NCI-H1436 (cell line): Measurements from ENCODE around the gene LHX4.
A peak's percentile ranks its signal among the peaks of the same experiment; 100 is the strongest.

Source experiments
- DNase-seq: peaks from one replicate; lab custom pipeline; 2025; lab: John Stamatoyannopoulos, UW

Gene LHX4

DNA sequence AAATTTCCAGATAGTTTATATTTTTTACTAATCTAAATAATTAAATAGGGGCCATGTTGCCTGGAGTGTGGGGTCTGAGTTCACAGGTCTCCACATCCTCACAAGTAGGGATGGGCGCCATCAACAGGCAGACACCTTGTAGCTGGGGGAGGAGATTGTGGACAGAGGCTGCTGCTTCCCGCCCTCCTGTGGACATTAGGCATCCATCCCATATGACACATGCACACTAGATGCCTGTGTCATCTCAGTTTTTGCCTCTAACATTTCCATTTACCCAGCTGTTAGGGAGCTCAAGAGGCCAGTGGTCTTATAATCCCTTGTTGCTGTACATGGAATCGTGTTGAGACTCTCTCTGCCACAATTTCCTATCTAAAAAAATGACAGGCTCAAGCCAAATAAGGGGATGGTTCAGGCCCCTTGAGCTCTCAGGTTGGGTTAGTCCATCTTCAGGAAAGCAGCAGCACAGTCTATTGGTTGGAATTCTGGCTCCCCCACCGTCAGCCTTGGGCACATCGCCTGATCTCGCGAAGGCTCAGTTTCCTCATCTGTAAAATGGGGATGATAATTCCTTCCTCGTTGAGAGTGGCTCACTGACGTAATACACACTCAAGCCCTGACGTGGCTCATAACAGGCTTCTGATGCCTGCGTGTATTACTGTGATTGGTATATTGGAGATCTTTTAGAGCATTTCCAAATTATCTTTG, 13.6 kb downstream of the LHX4 start:
- no peak for DNase-seq

DNA sequence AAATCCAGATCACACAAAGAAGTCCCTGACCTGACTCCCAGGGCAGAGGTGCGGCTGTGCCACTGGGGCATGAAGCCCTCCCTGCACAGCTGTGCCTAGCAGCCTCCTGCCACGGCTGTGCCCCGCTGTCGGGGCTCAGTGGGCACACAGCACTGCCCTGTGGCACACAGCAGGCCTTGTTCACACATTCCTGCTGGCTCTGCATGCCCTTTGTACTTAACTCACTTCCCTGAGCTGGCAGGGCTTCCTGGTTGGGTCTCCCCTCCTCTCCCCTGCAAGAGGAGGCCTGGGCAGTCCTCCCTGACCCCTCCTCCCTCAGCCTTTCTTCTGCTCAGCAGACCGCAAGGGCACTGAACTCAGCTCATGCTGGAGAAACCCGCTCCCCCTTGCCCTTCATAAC, 14.8 kb downstream of the LHX4 start:
- no peak for DNase-seq

DNA sequence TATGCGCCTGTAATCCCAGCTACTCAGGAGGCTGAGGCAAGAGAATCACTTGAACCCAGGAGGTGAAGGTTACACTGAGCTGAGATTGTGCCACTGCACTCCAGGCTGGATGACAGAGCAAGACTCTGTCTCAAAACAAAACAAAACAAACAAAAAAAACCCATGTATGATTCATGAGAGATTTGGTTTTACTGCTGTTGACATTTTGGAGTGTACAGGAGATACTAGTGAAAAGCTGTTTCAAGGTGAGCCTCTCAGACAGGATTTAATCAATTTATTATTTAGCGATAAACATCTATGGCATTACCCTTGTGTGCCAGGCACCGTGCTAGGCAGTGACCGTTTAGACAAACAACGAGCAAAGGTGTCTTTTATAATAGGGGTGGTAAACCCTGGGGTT, 16.5 kb downstream of the LHX4 start:
- no peak for DNase-seq

DNA sequence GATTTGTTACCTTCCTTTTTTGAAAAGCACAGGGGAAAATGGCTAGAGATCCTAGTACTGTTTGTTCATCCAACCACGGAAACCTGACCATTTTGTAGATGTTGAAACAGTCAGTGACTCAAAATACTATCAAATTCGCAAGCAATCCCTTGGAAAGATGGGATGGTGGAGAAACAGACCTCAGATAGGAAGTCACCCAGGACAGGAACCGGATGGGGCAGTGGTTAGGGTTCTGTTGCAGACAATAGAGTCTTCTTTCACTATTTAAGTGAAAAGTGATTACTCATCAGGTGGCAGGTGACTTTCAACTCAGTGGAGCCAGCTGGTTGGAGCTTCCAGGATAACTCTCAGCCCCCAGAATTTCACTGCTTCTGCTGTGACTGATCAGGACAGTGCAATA, 17.0 kb downstream of the LHX4 start:
- DNase-seq: no peak

DNA sequence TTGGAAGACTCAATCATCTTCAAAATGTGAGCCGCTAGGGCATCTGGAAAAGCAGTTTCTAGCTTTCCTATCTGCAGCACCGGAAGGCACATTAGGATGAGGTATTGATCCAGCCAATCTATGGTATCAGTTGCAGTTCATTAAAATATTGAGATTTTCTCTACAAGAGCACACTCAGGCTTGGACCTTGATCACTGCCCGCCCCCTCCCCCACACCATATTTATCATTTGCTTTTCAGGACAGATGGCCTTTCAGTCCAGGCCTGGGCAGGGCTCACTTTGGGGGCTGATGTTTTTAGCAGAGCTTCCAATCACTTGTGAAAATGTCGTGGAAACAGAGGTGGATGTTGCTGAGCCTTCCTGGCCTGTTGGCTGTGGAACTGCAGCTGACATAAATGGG, 17.5 kb downstream of the LHX4 start:
- no peak for DNase-seq

DNA sequence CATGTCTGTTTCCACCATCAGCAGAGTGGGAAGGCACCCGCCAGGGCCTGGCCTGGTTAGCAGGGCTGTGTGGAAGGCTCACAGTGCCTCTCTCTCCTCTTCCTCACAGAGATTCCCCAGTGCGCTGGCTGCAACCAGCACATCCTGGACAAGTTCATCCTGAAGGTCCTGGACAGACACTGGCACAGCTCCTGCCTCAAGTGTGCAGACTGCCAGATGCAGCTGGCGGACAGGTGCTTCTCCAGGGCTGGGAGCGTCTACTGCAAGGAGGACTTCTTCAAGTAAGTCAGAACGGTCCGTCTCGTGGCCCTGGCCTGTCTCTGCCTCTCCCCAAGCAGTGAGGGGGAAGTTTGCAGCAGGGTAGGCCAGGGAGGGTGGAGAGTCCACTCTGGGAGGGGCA, 18.1 kb downstream of the LHX4 start:
- DNase-seq: no peak

DNA sequence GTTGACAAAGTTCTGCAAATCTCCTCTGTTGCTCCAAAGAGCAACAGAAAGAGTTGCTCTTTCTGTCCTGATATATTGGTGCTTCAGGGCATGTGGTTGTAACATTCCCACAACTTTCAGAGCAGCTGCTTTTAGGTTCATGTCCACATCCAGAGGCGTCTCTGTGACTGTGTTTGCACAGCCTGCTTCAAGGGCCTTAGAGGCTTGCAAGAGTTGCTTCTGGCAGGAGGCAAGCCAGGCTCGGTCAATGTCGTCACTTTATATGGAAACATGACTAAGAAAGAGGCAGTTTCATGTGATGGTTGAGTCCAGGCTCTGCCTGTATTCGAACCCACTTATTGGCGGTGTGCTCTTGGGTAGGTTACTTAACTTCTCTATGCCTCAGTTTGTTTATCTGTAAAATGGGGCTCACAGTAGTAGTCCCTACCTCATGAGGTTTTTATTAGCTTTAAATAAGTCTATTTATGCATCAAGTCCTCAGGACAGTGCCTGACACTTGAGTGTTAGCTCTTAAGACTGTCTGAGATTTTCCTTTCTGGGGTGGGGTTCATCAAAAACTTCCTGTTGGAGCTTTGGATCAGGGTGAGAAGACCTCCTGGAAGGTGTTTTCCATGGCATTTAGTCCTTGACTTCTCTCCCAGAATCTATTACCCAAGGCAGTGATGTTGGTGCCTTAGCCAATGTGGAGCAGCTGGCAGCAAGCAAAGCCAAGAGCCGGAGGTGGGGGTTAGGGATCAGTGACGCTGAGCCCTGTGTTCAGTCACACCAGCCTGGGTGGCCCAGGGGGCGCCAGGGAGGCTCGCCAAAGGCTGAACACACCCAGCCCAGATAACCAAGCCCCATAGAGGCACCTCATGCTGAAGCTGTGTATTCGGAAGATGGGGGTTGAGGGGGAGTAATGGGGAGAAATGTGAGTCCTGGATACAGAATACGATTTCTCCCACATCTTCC, 18.9 kb downstream of the LHX4 start:
- no peak for DNase-seq

DNA sequence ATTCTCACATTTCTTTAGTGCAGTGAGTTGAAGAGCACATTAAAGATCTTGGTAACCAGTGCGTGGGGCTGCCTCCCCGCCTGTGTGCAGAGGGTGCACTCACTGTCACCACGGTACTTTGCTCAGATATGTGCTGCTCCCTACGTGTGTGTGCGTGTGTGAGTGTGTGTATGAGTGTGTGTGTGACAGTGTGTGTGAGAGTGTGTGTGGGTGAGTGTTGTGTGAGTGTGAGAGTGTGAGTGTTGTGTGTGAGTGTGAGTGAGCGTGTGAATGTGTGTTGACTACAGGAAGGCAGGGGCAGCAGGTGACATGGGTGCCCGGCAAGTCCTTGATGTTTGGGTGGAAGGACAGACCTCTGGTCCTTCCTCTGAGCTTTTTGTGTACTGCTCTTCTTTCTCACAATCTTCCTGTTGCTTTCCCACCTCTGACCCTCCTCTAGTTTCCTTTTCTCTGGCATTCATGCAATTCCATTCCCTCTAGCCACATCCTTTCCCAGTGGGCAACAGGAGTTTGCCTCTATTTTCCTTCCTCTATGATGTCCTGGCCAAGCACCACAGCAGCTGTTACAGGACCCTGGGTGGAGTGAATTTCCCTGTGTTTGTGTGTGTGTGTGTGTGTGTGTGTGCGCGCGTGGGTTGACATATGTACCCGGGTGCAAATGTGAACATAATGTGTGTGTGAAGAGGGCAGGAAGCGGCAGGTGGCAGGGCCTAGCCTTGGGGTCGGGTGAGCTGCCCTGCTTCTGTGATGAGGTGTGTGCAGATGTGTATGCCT, 19.8 kb downstream of the LHX4 start:
- DNase-seq: no peak

DNA sequence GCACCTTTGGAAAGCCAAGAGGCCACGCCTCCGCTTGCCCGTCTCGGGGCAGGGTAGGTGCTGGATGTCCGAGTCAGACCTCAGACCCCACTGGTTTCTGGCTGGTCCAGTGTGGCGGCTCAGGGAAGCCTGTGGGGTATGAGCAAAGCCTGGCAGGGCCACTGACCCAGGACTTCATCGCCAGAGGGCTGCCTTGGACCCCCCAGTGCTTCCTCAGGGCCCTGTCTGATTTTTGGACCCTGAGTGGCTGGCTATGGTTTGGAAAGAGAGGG, 20.4 kb downstream of the LHX4 start:
- DNase-seq: no peak

DNA sequence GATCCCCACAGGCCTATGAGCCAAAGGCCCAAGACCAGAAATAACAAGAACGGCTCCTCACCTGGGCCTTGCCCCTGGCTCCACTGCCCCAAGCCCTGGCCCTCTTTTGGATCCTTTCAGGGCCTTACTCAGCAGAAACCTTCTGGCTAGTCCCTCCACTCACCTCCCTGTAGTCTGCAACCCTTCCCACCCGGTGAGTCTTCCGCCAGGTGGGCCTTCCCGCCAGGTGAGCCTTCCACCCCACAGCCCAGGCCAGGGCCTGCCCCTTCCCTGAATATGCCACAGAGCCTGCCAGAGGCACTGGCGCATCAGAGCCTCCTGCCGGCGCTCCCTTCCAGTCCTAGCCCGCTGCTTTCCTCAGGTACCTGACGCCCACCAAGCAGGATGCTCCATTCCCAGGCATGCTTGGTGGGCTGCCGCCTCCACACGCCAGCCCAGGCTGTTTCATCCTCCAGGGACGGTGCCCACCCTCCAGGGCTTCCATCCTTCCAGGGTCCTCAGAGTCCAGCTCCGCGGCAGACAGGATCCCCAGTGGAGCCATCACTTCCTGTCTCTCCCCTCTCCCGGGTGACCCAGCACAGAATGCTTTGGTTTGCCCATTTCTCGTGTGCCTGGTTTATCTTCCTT, 20.9 kb downstream of the LHX4 start:
- no peak for DNase-seq

DNA sequence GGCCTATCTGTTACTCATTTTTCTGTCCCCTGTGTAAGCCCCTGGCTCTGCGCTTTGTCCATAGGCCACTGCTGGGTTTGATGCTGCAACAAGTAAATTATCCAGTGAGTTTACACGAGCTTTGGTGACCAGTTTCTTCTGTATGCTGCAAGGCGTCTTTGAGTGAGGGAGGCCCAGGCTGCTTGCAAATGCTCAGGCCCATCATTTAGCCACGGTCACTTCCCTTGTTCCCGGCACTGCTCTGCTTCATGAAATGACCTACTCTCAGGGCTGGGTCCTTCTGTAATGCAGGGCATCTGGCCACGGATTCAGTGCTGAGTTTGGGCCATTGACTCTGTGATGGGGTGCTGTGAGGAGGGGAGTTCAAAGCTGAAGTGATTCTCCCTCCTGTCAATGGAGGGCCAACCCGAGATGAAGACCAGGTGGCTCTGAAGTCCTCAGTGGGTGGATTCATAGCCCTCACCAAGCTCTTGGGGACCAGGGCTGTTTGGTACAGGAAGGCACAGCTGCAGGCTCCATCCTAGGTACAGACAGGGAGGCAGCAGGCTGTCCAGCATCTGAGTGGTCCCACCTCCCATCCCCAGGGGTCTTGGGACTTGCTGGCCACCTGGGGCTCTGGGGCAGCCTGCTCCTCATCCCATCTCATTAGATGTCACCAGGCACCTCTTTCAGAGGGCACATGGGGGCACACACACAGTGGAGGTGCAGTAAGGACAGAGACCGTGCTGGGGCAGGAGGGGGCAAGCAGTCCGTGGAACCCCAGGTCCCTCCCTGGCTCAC, 21.7 kb downstream of the LHX4 start:
- DNase-seq: no peak

DNA sequence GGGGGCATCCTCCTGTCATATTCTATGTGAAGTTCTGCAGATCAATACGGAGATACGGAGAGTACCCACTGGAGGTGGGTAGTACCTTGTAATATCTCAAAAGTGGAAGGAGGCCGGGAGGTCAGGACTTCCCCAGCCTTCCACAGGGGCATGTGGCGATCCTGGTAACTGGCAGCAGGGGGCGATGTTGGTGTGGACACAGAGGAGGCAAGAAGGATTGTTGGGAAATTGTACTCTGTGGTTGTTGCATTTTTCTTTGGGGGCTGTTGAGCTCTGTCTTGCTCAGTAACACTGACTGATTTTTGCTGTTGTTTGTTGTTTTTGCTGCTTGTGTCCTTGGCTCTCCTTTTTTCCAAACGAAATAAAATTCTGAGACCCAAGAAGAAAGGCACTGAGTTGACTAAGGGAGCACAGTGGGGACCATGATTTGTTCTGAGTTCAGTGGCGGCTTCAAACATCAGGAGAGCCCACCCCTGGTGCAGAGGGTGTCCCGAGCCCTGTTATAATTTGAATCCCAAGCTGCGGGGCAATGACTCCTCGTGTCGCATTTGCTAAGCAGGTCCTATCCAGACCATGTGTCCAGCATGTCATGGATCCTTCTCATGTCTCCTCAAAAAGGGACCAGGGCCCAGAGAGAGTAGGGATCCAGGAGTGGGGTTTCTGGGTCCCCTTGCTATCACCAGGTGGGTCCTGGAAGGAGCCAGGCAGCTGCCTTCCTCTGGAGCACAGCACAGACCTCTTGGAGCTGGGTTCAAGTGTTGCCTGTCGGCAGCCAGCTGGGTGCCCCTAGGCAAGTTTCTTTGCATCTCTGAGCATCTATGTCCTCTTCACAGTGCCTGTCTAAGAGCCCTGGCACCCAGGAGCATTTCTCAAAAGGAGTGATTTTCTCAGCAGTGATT, 22.8 kb downstream of the LHX4 start:
- peak; percentile 65 for DNase-seq

DNA sequence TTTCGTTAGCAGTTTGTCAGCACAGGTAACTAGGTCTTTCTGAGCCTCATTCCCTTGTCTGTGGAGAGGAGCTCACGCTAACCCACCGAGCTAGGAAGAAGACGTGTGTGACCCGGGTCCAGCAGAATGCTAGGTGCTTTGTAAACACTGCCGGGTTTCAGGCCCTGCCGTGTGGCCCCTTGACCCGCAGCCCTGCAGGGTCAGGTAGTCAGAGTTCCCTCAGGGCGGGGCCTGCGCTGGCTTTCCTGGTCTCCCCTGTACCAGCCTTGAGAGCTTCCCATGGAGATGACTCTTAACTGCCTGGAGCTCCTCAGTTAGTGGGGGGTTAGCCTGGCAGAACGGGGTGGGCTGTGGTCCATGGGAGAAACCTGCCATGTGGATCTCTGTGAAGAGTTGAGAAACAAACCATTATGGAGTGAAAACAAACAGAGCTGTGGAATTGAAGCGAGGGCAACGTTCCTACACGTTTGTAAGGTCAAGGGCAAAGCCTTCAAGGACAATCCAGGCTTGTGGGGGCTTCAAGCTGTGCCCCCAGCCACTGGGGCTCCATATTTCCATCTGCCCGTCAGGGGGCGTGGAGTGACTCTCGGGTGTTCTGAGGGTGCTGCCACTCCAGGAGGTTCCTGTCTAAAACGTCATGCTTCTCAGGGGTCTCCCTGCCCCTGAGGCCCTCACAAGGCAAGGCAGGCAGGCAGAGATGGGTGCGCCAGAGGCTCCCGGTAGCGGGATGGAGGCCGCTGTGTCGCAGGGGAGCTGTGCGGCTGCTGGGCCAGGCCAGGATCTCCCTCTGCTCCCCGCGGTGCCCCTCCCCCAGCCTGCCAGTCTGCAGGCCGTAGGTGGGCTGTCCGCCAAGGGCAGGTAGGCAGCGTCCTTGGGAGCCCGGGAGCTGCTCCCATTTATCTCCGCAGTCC, 23.8 kb downstream of the LHX4 start:
- DNase-seq: no peak

DNA sequence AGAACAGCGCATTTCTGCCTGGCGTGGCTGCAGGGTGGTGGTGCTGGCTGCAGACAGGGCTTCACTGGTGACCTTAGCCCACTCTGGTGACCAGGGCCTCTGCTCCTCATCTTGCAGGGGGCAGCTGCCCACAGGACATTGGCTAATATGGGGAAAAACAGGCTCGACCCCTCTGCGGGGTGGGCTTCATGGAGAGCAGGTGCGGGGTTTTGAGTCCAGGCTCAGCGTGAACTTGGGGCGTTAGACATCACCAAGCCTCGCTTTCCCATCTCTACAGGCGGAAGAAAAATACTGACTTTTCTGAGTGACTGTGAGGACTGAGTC, 24.4 kb downstream of the LHX4 start:
- DNase-seq: no peak

DNA sequence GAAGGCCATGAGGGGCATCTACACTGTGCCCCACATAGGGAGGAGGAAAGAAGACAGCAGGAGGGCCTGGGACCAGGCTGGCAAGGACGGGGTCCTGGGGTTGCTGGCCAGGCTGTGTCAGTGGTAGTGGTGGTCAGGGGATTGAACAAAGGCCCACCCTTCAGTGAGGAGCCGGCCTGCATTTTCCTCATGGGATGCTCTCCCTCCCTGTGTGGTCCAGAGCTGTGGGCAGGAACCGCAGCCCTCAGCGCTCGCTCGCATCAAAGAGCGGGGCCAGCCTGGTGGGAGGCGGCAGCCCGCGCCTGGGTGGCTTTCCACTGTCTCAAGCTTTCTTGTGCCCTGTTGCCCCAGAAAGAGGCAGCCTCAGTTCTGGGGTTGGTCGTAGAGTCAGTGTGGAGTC, 24.8 kb downstream of the LHX4 start:
- DNase-seq: no peak

DNA sequence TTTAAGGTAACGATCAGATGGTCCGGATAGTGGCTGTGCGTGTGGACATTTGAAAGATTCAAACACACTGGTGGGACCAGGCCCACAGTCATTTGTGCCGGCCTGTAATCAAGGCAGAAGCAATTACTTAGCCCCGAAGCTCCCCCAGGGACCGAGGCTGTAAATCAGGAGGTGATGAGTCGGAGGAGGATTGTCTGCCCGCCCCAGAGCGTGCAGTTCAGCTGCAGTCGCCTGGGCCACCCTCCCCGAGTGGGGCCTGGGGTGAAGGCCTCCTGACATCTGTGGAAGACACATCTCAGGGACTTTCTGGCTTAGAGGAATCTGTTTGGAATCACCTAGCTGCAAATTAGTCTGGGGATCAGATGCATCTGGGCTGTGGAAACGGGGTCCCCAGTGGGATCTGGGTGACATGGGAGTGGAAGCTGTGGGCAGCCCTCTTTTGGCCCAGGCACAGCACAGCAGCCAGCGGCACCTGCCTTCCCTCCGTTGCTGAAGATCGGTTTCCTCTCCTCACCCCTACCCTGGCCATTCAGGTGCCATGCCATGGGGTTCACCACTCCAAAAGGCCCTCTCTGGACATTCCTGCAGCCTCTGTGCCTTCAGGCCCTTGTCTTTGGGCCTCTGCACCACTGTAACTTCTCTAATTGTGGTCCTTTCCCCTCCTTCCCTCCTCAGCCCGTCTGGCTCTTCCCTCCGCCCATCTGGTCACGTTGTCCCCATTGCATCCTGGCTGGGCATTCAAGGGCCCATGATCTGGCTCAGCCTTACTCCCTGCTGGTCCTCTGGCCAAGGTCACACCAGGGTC, 25.7 kb downstream of the LHX4 start:
- DNase-seq: no peak

DNA sequence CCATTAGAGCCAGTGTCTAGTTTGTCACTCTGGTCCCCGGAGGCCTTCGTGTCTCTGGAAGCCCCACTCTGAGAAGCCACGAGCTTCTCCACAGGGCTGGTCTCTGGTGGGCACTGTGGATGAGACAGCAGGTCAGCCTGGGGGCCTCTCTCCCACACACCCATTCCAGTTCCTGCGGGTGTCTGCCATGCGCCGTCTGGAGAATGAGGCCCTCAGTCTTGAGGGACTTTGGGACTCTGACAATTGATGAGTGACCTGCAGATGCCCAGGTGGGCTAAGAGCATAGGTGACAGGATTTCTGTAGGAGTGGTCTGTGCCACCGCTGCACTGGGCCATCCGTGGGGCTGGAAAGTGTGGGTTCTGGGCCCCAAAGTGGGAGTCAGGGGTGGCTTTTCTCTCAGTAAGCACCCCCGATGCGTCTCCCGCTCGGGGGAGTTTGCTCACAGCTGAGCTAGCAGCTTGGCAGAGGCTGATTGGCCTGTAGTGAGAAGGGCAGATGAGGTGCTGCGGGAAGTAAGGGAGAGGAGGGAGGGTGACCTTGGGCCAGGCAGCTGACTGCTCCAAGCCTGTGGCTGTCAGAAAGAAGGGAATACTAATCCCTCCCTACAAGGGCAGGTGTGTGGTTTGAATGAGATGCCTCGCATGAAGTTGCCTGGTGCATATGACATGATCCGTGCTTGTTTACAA, 26.4 kb downstream of the LHX4 start:
- DNase-seq: no peak

DNA sequence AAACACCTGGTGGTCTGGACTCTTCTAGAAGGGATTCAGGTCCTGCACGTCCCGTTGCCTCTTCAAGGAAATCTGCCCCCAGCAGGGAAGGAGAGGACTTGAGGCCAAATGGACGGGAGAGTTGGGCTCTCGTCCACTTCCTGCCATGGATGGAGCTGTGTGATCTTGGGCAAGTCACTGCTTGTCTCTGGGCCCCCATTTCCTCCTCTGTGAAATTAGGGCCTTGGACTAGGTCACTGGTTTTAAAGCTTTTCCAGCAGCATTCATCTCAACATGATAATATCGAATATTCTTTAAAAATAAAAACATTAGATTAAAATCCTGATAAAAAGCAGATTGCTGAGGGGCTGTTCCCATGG, 26.9 kb downstream of the LHX4 start:
- DNase-seq: no peak
